ENCODE measurements around the gene TCF7L1.

DNA sequence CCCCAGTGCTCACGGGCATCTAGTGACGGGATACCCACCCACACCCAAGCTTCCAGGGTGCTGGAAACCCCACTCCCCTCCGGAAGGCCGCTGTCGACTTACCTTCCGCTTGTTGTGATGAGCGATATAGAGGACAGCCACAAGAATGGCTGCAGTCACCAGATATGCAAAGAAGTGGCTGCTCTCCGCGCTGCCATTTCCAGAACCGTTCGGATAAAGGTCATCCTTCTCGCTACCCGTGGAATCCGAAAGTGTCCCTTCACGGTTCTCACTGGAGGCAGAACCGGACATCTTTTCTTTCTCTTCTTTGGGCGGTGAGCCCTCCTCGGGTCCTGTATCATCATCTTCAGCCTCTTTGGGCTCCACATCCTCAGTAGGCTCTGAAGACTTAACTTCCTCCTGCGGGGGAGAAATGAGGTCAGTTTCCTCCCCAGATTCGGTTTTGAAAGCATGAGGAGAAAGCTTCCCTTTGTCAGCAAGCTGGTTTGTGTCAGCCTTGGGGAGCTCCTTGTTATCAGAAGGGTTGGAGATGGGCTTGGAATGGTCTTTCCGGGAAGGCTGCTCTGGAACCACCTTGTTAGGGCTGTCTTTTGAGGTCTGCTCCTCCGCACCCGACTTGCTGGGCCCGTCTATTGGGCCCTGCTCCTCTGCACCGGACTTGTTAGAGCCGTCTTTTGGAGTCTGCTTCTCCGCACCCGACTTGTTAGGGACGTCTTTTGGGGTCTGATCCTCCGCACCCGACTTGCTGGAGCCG lies 193.4 kb downstream of the TCF7L1 start:
- no peak for TF ChIP-seq POLR2A (IDR thresholded peaks at IDR 0.05)
- TF ChIP-seq, protein P1, sequence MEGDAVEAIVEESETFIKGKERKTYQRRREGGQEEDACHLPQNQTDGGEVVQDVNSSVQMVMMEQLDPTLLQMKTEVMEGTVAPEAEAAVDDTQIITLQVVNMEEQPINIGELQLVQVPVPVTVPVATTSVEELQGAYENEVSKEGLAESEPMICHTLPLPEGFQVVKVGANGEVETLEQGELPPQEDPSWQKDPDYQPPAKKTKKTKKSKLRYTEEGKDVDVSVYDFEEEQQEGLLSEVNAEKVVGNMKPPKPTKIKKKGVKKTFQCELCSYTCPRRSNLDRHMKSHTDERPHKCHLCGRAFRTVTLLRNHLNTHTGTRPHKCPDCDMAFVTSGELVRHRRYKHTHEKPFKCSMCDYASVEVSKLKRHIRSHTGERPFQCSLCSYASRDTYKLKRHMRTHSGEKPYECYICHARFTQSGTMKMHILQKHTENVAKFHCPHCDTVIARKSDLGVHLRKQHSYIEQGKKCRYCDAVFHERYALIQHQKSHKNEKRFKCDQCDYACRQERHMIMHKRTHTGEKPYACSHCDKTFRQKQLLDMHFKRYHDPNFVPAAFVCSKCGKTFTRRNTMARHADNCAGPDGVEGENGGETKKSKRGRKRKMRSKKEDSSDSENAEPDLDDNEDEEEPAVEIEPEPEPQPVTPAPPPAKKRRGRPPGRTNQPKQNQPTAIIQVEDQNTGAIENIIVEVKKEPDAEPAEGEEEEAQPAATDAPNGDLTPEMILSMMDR (IDR thresholded peaks at IDR 0.05): no peak
